NK-92 treated with Interleukin-12 subunit alpha and Interleukin-12 subunit beta, amount 100 ng/mL, for 24 hours (cell line): ENCODE results near the gene TFB2M.

Experiments
- DNase-seq: peaks from one replicate; lab custom pipeline; 2025; lab: John Stamatoyannopoulos, UW

Gene TFB2M

DNA sequence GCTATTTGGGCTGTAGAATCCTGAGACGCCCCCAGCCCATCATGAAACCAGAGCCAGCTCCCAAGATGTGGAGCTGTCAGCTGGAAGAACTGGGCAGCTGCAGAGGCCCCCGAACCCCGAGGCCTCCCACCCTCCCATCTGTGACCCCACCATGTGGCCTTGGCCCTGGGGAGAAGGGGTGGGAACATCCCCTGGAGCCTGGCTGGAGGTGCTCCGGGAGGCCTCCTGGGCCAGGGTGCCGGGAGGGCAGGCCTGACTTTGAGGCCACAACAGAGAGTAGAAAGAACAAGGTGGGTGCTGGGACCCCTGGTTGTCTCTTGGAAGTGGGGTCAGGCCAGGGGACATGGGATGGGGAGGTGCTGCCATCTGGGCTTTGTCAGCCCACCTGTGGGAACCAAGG is 53.0 kb downstream of the TFB2M start:
- no peak for DNase-seq

DNA sequence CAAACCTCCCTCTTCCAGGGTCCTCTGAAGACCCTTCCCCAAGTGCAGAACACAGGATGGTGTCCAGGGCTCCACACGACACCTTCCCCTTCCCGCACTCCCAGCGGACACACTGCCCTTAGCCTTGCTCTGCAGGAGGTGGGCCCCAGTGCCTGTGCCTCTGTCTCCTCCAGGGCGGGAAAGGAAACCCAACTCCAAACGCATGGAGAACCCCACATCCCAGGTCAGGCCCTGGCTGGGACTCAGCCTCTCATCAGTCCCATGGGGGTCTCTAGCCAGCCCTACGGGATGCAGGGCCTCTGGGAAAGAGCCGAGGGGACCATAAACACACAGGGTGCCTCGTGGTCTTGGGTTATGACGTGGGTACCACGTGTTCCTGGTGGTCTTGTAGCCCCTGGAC is 53.4 kb downstream of the TFB2M start:
- DNase-seq, result no peak

DNA sequence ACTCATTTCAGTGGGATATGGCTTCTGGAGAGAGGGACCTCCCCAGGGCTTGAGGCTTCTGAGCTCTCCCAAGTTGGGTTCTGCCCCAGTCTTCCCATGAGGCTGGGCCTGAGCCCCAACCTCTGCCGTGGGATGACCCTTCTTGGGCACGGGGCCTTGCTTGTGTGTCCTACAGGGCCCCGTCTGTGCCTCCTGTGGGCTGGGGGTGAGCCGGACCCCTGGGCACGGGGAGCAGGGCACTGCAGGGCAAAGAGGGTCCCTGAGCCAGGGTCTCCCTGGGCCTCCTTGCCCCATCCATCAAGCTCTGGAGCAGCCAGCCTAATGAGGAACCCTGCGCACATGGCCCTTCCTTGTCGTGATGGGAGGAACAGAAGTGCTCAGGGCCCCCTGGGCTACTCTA is 53.8 kb downstream of the TFB2M start:
- no peak for DNase-seq

DNA sequence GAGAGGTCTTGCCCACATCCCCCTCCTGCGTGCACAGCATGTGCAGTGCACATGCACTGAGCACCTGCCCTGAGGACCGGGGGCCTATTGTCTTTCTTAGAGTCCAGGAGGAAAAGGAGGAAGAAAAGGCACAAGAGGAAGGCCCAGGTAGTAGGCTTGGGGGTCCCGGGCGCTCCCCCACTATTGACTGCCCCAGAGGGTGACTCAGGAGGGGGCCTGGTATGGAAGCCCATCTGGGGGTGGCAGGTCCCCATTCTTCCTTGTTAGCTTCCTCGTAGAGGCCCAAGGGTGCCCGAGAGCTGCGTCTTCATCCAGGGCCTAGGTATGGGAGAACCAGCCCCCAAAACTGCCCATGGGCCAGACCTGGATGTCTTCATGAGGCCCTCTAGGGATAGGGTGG is 54.9 kb downstream of the TFB2M start:
- no peak for DNase-seq

DNA sequence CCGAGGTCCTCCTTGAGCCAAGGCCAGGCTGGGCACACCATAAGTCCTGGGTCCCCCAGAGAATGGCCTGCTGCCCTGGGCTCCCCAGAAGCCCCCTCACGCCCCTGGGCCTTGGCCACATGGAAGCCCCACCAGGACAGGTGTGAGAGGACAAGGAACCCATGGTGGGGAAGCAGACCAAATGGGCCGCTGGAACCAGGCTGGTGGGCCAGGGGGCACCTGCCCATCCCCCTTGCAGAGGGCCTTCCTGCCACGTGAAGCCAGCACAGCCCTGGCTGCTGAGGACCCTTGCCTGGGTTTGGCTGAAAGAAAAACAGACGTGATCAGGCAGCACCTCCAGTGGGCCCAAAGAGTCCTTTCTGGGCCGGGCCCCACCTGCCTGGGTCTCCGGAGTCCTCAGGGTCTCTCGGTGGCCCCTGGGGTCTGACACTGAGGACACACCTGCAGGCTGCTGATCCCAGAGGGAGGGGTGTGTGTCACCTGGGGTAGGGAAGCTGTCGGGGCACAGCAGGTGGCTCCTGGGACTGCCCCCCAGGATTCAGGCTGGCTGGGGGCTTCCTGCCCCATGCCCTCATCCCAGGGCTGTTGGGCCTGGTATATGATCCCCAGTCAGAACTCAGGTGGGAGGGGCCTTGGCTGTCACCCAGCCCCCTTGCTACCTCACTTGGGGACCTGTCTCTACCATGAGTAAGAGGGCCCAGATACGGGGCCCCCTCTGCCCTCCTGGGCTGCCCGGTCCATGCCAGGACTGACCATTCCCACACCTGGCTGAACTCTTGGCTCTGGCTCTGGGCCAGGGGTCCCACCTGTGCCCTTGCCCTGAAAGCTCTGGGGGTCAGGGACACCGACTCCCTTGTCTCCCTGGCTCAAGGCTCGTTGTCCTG is 55.7 kb downstream of the TFB2M start:
- no peak for DNase-seq

DNA sequence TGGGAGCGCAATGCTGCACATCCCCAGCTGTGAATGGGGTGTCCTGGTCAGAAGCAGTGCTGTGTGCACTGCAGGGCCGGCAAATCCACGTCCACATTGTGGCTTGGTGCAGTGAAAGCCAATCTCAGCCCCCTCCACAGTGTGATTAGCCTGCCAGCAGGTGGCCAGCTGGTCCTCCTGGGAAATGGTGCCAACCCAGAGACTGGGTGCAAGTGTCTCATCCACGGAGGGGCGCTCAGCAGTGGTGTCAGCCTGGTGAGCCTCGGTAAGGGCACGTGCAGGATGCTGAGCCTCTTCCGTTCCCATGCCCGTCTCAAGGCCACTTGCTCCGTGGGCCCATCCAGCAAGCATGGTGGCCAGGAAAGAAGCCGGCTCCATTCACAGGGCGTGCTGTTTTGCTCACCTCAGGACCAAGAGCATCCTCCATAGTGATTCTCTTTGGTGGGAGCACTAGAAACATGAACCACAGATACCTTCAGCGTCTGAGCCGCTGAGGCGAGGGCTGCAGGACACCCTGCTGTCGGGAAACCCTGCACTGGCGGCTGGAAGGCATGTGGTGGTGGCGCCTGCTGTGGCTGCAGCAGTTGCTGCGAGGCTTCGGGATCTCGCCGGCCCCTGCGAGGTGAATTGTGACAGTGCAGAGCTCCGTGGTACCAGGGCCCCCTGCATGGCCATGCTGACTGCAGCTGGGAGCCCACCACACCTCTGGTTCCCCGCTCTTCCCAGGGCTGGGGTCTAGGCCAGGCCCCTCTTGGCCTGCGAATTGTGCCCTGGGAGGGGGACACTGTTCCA is 57.0 kb downstream of the TFB2M start:
- no peak for DNase-seq

DNA sequence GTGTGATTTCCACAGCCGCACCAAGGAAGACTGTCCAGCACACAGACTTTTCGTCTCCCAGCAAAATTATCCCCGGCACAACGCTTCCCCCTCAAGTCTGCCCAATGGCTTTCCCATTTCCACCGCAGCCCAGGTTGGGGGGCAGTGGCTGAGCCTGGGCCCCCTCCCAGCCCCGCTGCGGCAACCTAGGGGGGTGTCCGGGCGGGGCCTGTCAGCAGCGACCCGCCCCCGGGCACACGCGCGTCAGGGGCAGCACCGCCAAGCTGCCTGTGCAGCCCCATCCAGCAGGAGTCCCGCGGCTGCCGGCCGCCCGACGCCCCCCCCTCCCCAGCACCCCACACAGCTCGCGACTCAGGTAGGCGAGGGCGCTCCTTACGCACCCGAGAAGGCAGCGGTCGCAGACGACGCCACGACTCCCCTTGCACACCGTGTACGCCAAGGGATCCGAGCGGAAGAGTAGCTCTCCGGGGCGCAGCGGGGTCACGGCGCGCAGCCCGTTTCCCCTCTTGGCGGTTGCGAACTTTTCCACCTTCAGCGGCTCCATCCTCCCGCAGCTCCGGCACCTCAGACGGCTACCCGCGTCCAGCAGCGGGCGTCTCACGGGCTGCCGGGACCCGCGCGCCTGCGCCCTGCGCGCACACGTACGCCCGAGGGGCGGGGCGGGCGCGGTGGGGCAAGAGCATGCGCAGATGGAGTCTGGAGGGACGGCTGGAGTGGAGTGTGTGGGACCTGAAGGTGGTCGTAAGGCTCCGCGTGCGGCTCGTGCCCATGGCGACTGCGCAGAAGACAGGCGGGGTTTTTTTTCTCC is 59.2 kb downstream of the TFB2M start, which contains the start of gene SMYD3:
SMYD3 (minus strand) TSS at position 606 of the 808 bp plus-strand sequence.
- peak; percentile 78 for DNase-seq

DNA sequence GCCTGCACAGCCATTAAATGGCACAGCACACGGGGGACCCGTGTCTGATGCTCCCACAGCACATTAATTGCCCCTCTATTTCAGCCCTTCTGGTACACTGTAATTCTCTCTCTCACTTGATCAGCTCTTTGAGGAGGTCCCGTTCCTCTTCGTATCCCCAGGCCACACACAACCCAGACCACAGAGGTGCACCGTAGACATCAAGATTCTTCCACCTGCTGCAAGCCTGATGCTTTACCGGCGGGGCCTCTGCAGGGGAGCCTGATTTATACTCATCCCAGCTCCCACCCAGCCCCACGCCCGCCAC is 59.7 kb downstream of the TFB2M start:
- DNase-seq, result no peak

DNA sequence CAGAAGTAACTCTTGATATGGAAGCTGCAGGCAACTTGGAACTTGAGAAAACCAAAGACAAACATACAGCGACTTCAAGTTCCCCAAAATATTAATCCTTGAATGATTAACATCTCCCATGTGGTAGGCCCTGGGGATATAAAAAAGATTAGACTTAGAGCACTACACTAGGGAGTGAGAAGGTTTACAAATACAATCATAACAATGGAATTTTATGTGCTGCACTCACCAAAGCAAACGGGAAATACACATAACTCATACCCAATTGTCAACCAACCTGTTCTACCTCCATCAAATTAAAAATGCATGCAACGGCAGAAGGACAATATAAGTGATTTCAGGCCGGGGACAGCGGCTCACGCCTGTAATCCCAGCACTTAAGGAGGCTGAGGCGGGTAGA is 62.7 kb downstream of the TFB2M start:
- no peak for DNase-seq

DNA sequence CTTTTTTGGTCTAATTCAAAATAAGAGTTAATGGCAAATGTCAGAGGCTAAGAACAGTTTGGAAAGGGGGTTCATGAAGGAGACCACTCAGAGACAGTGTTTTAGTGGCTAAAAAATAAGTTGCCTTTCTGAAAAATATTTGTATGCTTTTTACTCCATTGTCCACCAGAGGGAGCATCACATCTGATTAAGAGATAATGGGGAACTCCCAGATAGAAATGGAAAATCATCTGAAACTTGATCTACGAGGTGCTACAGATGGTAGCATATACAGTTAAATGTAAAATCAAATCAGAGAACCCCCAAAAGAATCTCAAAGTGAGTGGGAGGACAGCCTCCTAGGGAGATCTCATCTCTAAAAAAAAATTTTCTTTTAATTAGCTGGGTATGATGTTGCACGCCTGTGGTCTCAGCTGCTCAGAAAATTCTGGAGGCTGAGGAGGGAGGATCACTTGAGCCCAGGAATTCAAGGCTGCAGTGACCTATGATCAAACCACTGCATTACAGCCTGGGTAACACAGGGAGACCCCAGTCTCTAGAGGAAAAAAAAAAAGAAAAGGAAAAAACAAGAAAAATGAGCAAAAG is 68.6 kb downstream of the TFB2M start:
- DNase-seq, result no peak

DNA sequence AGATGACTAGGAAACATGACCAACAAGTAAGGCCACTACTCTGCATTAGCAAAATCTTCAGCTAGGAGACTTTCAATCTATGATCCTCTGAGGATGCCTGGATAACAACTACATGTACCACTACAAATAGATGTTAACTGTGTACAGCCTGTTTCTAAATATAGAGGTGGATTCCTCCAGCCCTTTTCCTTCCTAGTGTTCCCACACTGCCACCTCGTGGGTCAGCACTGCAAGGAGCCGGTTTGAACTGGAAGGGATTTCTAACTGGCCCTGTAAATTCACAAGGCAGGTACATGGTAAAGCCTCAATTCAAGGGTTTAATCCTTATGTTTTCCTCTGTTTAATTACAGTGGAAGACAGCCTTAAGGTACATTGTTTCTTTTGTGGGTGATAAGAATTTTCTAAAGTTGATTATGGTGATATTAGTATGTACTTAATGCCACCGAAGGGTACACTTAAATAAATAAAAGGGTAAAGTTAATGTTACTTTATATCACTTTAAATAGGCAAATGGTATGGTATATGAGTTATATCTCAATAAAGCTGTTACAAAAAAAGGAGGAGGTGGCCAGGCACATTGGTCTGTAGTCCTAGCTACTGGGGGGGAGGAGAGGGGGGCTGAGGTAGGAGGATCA is 73.3 kb downstream of the TFB2M start:
- no peak for DNase-seq

DNA sequence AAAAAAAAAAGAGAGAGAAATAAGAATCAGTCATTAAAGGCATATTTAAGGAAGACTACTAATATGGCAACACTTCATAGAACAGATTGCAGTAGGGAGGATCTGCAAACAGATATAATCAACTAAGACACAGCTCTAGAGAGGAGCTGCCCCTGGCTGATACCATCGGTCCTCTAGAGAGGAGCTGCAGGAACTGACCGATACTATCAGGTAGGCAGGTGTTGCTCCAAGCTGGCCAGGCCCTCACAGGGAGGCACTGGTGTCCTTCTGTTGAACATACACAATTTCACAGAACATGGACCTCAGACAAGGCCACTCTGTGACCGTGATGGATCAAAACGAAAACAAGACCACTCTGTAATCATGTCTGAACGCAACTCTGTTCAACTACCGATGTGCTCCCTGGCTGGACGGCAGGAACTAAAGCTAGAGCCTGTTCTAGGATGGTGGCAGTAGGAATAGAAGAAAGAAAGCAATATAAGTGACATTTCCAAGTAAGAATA is 74.5 kb downstream of the TFB2M start:
- DNase-seq, result no peak
